Tongue (tissue), 2 donors: ENCODE results near the gene MACROD1. TPM values are rescaled to one million over a fixed set of nuclear protein-coding genes. Genes with fewer than 3 reads are reported as not detected.

Source experiments
- DNase-seq: peaks from one replicate; pipeline ENCODE4 v3.0.0-alpha.2; 2015
- total RNA-seq: library from RNA; depleted of rRNA; stranded (reverse); fragments of >200 nt; gene quantifications from one replicate; pipeline ENCODE4 v1.2.3, GENCODE V29; 2014

MACROD1 gene
- total RNA-seq, 1 donor from 2014 or later: 58.8 TPM

DNA sequence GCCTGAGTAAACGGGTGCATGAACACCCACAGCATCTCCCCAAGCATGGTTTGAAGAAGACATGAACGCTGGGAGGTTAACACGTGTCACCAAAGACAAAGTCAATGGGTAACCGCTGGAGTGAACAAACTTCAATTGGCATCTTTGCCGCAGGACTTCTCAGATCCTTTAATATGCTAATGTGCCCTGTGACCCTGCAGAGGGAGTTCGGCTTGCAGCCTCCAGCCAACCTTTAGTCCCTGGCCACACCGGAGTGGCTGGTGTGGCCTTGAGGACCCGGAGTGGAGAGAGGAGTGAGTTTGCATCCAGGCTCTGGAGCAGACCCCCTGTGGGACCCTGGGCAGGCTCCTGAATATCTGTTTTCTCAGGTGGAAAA lies 73.2 kb downstream of the MACROD1 start:
- DNase-seq: no peak

DNA sequence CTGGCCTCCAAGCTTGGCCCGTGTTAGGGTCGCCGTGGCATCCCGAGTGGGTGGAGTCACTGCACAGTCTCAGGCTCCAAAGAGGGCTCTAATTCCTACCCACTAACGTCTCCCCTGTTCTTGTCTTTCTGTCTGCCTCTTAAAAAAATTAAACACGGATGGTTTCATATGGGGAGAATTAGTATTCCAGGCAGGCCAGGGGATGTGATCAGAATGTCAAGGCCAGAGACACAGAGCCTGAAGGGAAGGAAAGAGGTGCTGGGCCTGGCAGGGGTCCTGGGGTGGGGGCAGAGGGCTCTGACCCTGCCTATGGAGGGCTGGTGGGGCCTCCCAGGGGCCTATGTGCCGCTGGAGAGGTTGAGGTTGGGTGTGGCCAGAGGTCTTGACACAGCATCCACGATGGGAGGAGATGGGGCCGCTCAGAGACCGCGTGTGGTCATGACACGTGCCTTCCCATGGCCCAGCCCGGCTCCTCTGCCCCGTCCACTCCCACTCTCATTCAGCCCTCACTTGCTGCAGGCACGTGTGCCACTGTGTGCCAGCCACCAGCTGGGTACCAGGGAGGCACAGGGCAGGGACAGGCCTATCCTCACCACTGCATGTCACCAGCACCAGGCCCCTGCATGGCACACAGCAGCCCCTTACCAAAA lies 73.7 kb downstream of the MACROD1 start:
- no peak for DNase-seq

DNA sequence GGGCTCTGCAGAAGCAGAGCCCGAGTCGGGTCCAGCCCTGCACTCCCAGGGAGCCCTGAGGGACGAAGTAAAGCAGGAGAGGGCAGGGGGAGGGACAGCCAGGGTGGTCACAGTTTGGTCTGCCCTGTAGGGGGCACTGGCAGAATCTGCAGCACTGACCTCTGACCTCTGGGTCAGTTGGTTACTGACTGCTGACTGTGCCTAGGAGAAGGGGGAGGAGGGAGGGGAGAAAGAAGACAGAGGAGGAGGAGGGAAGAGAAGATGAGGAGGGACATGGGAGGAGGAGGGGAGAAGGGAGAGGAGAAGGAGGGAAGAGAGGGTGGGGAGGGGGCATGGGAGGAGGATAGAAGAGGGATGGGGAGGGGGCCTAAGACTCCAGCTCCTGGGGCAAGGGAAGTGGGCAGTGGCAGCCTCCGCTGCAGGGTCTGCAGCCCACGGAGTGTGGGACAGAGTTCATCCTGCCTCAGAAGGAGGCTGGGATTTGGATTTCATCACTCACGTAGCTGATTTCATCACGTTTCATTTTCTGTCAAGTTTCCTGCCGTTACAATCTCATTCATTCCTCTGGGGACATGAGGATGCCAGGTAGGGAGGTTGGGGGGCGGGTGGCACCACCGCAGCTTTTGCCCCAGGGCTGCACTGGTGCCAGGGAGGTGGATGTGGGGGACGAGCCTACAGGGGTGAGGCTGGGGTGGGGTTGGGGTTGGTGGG lies 75.0 kb downstream of the MACROD1 start:
- DNase-seq: no peak

DNA sequence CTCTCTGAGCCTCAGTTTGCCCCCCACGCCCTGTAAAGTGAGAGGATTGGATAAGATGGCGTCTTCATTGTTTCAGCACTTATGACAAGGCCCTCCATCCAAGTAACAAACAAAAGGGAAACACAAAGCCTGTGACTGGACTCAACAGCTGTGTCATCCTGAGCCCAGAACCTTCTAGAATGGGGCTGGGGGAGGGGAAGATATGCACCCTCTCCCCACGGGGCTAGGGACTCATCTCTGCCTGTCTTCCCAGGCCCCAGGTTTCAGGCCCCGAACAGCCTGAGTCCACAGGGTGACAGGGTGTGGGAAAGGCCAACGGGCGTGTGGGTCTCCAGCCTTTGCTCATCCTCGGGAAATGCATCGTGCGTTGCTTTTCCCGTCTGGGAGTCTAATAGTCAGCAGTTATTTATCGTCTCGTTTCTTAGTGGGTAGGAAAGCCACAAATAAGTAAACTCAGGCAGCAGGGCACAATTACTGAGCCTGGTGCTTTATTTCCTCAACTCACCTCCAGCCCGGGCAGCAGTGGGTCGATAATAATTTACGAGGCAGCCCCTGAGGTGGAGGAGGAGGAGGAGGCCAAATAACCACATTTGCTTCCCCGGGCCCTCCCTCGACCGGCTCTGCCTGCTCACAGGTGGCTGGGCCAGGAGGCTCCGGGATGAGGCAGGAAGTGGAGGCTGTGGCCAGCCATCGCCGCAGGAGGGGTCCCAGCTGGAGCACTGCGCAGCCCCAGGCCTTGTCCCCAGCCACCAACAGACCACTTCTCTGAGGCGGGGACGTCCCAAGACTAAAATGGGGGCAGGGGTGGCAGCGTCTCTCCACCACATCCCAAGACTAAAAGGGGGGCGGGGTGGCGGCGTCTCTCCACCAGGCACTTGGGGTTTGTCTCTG lies 75.8 kb downstream of the MACROD1 start:
- no peak for DNase-seq

- no peak for DNase-seq
Measured at GRCh38 chr11:64089493-64089892, 76.4 kb downstream of the MACROD1 start.

DNA sequence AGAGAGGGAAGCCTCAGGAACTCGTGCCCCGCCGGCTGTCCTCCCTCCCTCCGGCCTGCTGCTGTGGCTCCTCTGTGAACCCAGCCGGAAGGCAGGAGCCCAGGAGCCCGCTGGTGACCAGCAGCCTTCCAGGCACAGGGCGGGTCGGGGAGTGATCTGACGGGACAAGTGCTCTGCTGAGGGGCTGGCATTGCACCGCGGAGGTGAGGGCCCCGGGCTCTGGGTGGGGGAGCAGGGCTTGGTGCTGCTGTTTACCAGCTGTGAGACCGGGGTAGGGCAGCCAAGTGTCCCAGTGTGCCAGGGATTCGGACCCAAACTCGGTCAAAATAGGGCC lies 76.9 kb downstream of the MACROD1 start:
- DNase-seq: no peak

- DNase-seq: no peak
Measured at GRCh38 chr11:64088162-64089026, 77.5 kb downstream of the MACROD1 start.

DNA sequence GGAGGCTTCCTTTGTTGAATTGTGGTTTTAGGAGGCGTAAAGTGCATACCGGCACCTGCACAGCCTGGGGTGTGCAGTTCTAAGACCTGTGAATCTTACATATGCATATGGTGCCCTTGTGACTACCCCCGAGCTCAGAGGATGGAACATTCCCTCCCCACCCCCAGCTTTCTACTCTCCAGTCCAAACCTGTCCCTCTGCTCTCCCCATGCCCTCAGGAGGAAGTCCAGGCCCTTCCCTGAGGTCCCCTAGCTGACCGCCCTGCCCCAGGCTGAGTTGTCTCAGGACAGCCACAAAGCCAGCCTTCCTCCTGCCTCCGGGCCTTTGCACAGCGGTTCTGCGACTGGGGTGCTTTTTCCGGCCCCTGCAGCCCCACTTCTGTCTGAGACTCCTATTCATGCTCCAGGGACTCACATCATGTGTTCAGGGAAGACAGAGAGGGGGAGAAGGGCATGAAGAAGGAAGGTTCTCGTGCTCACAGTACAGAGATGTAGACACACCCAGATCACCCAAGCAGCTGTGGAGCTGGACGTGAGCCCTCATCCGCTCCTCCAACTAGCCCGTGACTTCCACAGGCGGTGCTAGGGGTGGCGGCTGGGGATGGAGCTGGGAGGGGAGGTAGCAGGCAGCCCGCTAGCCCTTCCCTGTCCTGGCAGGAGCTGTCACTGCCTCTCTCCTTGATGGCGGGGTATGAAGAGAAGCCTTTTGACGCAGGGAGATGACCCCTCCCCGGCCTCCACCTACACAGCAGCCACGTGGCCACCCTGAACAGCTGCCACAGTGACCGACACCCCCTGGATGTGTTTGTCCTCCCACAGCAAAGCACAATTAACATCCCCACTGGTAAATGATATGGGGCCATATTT lies 79.4 kb downstream of the MACROD1 start:
- DNase-seq: peak; percentile 87

GRCh38 chr11:64085906-64086257 lies 80.0 kb downstream of the MACROD1 start:
- no peak for DNase-seq

DNA sequence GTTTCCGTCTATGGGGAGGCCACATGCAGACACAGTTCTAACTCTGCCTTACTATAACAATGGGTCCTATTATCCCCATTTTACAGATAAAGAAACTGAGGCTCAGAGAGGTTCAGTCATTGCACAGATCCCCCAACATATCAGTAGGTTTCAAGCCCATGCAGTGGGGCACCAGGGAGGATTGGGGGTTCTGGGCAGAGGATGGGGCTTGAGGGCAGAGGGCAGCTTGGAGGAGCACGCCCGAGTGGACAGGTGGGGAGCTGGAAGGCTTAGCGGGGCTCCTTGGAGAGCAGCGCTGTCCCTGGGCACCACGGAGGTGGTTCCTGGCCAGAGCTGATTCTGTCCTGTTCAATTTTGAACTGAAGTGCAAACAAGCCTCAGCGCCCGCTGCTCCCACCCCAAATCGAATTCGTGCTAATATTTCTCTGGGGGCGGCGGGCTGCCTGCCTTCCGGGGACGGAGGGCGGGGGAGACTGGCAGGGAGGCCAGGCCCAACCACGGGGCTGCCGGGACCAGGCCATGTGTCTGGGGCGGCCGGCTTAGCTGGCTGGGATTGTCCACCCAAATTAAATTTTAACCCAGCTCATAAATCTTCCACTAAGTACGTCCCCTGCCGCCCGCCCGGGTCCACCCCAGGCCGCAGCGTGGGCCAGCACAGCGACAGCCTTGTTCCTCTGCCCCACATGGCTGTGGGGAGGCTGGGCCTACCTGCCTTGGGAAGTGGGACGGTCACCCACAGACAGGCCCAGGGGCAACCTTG lies 80.8 kb downstream of the MACROD1 start:
- no peak for DNase-seq

DNA sequence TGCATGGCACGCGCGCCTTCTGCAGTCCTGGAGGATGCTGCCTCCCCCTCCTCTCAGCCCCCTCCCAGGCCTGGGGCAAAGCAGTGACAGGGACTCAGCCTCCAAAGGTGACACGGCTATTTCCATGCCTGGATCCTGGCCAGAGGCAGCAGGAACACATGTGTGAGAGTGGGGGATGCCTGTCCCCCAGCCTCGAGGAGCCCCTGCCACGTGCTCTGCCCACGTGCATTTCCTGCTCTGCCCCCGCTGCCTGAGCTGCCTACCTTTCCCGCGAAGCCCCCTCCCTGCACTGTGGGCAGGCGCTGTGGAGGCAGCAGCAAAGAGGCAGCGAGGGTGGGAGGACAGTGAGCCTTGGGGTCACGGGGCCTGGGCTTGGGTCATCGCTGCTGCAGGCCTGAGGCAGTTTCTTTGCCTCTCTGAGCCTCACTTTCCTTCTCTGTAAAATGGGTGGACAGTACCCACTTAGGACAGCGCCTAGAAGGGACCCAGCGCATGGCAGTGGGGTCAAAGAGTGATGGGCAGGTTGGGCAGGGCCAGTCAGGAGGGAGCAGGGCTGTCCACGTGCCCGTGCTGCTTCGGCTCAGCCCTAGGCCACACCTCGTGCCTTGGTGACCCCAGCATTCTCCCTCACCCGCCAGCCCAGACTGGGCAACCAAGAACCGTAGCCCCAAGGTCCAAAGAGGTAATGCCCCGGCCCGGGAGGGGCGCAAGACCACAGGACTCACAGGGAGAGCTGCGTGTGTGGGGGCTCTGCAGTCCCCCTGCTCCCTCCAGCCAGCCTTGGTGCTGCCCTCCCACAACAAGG lies 81.6 kb downstream of the MACROD1 start:
- DNase-seq: no peak

GRCh38 chr11:64083398-64084080 lies 82.4 kb downstream of the MACROD1 start:
- no peak for DNase-seq

DNA sequence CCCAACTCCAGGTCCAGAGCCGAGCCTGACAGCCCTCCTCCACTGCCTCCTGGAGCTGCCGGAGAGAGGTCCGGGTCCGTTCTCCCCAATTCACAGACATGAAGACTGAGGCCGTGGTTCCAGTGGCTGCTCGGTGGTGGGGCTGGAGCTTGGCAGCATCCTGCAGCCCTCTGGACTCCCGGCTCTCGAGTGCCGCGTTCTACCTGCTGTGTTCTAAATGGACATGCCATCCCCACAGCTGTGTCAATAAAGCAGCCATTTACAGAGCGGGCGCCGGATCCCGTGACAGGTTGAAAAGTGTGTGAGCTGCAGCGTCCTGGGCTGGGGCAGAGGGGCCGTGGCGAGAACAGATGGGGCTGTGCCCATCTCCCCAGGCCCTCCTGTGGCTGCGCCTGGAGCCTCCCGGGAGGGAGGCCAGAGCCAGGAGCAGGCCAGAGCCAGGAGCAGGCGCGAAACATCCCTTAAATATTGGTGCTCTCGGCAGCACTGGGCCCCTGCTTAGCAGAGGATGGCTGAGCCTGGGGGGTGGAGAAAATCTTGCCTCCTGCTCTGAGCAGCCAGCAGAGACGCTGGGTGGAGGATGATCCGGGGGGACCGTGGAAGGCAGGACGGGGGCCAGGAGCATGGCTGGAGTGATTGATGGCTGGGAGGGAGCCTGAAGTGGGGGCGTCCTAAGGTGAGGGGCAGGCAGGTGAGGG lies 84.0 kb downstream of the MACROD1 start:
- DNase-seq: no peak

DNA sequence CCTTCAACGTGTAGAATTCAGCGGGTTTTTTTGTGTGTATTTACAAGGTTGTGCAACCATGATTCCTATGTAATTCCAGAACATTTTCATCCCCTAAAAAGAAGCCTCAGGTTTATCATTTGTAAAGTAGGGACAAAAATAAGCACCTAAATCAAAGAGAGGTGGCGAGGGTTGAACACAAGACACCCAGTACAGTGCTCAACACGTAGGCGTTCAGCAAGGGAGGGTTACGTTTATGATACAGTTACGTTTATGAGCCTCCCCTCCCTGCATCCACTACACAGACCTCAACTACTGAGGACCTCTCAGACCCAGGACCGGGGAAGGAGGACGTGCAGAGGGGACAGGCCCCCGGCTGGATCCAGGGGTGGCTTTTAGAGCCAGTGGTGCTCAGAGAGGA lies 85.5 kb downstream of the MACROD1 start:
- DNase-seq: no peak

DNA sequence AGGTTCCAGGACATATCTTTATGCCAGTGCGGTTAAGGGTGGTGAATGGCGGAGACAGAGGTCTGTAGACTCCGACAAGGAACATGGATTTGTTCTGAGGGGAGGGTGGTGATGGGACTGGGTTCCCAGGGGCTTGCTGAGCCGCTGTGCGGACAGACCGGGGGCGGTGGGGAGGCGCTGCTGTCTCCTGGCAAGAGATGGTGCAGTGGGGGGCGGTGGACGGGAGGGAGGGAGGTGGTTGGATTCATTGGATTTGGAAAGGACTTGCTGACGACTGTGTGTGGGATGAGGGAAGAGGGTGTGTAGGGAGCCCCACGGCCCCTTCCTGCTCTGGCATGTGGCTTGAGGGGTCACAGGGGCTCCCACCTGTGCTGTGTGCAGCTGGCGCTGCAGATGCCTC lies 87.0 kb downstream of the MACROD1 start:
- no peak for DNase-seq

DNA sequence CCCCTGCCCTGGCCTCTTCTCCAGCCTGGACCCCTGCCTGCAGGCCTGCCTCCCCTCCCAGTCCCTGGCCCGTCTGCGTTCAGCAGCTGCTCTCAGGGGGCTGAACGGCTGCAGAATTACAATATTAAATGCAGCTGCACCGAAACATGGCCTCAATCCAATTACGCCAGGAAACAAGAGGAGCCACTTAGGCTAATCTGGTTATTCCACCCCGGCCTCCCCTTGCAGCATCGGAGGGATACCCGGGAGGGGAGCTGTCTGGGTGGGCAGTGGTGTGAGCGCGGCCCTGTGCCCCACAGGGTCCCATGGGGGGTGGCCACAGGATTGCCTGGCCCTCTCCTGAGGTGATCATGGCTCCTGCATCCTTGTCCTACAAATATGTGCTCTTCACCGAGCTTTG lies 87.6 kb downstream of the MACROD1 start:
- peak; percentile 93 for DNase-seq

GRCh38 chr11:64077607-64078006 lies 88.3 kb downstream of the MACROD1 start:
- no peak for DNase-seq

DNA sequence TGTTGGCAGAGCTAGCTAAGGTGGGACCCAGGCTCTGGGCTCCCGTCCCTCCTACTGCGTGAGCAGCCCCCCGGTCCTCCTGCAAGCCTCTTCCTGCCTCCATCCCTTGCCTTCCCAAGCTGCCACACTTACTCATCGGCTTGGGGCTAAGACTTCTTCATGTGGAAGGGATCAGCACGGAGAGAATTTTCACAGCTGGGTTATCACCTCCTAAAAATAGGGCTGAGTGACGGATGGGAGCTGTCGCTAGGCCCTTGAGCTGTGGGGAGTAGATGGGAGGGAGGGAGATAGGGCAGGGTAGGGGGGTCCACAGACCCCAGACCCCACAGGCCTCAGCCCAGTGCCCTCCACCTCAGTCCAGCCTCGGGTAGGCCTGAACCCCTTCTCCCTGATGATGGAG lies 89.2 kb downstream of the MACROD1 start:
- DNase-seq: no peak

DNA sequence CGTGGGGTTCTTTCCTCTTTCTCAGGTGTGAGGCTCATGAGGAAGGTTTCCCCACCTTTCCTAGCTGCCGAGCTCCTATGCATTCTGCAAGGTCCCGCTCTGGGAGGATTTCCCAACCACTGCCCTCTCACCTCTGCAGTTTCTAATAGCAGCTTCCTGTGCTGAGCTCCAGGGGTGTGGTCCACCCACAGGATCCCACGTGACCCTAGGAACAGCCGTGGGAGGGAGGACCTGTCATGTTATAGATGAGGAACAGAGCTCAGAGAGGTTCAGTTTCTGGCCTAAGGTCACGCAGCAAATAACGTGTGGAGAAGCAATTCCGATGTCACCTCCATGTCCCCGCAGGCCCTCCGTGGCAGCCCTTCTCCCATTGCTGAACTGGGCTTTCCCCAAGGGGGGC lies 91.7 kb downstream of the MACROD1 start:
- DNase-seq: no peak
